Common myeloid progenitor, CD34-positive (primary cell): ENCODE measurements around the gene RHOC.

Experiments used
- CTCF ChIA-PET: fragments of 350-600 bp; sonication (Branson Sonifier 250); formaldehyde crosslinking; loops from one replicate; lab custom pipeline; 2021; ENCODE audit warnings: antibody characterized with exemption; lab: Charles Lee
- POLR2A ChIA-PET: fragments of 350-600 bp; sonication (Branson Sonifier 250); formaldehyde crosslinking; loops from one replicate; lab custom pipeline; 2021; ENCODE audit warnings: antibody characterized with exemption; lab: Charles Lee
- DNase-seq, 3 donors: peaks; one replicate each; pipeline versions ENCODE4 v3.0.0 to v3.0.0-alpha.2; 2013
- H3K27ac ChIP-seq, 2 experiments: 1 replicate in 1 of 2; 2 replicates in 1 of 2; pipeline ENCODE4 v1.7.0; 2013; ENCODE audit warnings: inconsistent platforms in 2 of 2, low read length in 2 of 2, mild to moderate bottlenecking in 2 of 2, low read depth in 1 of 2, moderate library complexity in 1 of 2; ENCODE audit not compliant: severe bottlenecking in 2 of 2, insufficient read depth in 1 of 2, poor library complexity in 1 of 2
- H3K27me3 ChIP-seq, 5 experiments: replicated peaks in 2 of 5; 1 replicate in 3 of 5; 2 replicates in 2 of 5; pipeline versions ENCODE4 v1.6.1 to v1.7.0; 2013; ENCODE audit warnings: low read length in 4 of 5, mild to moderate bottlenecking in 2 of 5, moderate library complexity in 2 of 5, inconsistent platforms in 1 of 5; ENCODE audit not compliant: insufficient read depth in 5 of 5, control insufficient read depth in 4 of 5
- H3K36me3 ChIP-seq, 4 experiments: 1 replicate in 2 of 4; 2 replicates in 2 of 4; pipeline versions ENCODE4 v1.6.1 to v1.7.0; 2013; ENCODE audit warnings: low read length in 3 of 4, control low read depth in 1 of 4, mild to moderate bottlenecking in 1 of 4; ENCODE audit not compliant: control insufficient read depth in 4 of 4, insufficient read depth in 4 of 4
- H3K4me1 ChIP-seq, 4 experiments: 1 replicate in 3 of 4; 2 replicates in 1 of 4; pipeline versions ENCODE4 v1.6.1 to v1.7.1; 2013; ENCODE audit warnings: low read length in 3 of 4, mild to moderate bottlenecking in 3 of 4, control low read depth in 1 of 4, inconsistent platforms in 1 of 4, moderate library complexity in 1 of 4; ENCODE audit not compliant: control insufficient read depth in 4 of 4, insufficient read depth in 4 of 4; ENCODE audit errors: control extremely low read depth in 1 of 4
- H3K4me3 ChIP-seq, 7 experiments: 1 replicate in 4 of 7; 2 replicates in 3 of 7; pipeline versions ENCODE4 v1.5.1 to v1.7.0; 2013; ENCODE audit warnings: mild to moderate bottlenecking in 7 of 7, low read length in 6 of 7, moderate library complexity in 6 of 7, inconsistent platforms in 2 of 7, low read depth in 2 of 7, control low read depth in 1 of 7; ENCODE audit not compliant: insufficient read depth in 4 of 7, control insufficient read depth in 1 of 7; ENCODE audit errors: extremely low read depth in 1 of 7
- H3K9me3 ChIP-seq, 5 experiments: 1 replicate in 4 of 5; 2 replicates in 1 of 5; pipeline versions ENCODE4 v1.6.1 to v1.7.1; 2013; ENCODE audit warnings: low read length in 4 of 5, mild to moderate bottlenecking in 2 of 5, inconsistent platforms in 1 of 5, low read depth in 1 of 5, moderate library complexity in 1 of 5; ENCODE audit not compliant: control insufficient read depth in 4 of 5, insufficient read depth in 2 of 5; ENCODE audit errors: control extremely low read depth in 1 of 5
- WGBS: methylation state at CpG from one replicate; pipeline ENCODE4 v1.1.5; 2013; ENCODE audit not compliant: insufficient coverage; 5-methylcytosine and 5-hydroxymethylcytosine counted together

Gene RHOC

GRCh38 chr1:112675728-112676381, 31.1 kb downstream of the RHOC start:
- peak overlapping the region; percentile 65 to 95 (median 88) for H3K4me3 ChIP-seq
- no peak for DNase-seq

DNA sequence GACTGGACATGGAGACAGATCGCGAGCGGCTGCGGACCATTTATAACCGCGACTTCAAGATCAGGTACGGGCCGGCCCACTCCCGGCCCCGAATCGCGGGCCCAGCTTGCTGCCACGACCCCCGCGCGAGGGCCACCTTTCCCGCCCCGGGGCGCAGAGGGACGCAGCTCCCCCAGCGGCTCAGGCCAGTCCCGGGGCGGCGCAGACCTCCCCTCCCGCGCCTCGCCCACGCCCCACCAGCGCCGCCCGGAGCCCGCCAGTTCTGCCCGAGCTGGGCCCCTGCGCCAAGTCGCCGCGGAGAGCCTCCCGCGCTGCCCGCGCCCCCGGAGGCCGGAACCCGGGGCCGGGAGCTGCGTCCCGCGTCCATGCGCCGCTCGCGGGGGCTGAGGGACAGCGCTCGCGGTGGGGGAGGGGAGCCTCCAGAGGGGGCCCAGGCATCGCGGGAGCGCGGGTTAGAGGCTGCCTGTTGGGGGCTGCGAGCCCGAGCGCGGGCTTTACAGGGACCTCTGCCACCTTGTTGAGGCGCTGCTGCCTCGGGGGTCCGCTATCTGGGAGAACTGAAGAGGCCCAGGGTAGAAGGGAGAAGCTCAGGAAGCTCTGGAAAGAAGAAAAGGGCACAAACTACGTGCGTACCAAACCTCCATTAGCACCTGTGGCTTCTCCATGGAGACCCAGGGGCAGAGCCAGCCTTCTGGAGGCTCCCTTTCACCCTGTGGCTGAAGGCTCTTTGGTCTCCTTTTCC, 31.8 kb downstream of the RHOC start:
- POLR2A ChIA-PET: interaction anchor here (0.6 to 2.2 kb wide), 10 partner anchors 13 to 1177 kb away, joined by 3 to 8 read pairs (median 4); partner anchors contain the start of genes CAPZA1 and ST7L
- H3K27ac ChIP-seq: peak overlapping the region in 1 of 2 experiments; percentile 77
- H3K4me1 ChIP-seq: peaks cover 7 to 22% (median 18%) of the 10 kb centered on the region in 4 experiments
- no peaks in the 10 kb centered on the region for H3K9me3 ChIP-seq
- DNase-seq: peak; percentile 28 to 57 (median 41)
- WGBS: 1% methylated on average over 48 of the region's 68 CpGs
- H3K36me3 ChIP-seq: peaks cover 12 to 18% (median 13%) of the 10 kb centered on the region in 4 experiments
- CTCF ChIA-PET: interaction anchor here (0.8 to 4.8 kb wide), 17 partner anchors 10 to 284 kb away, joined by 3 to 28 read pairs (median 5); partner anchors contain the start of gene ST7L
- no peaks in the 10 kb centered on the region for H3K27me3 ChIP-seq
- peak overlapping the region; percentile 65 to 95 (median 88) for H3K4me3 ChIP-seq

More at GRCh38 chr1:112675728-112676381, 31.1 kb downstream of the RHOC start:
- H3K27me3 ChIP-seq: no peaks in the 10 kb centered on the region
- H3K9me3 ChIP-seq: no peaks in the 10 kb centered on the region
- H3K36me3 ChIP-seq: peaks cover 6 to 13% (median 11%) of the 10 kb centered on the region in 4 experiments
- H3K27ac ChIP-seq: peak overlapping the region in 1 of 2 experiments; percentile 77
- POLR2A ChIA-PET: interaction anchor here (0.6 to 1.5 kb wide), 3 partner anchors 17 to 1177 kb away, joined by 3 to 4 read pairs (median 3); no protein-coding TSS in a partner anchor
- peaks cover 7 to 22% (median 18%) of the 10 kb centered on the region in 4 experiments for H3K4me1 ChIP-seq
- CTCF ChIA-PET: interaction anchor here (0.6 to 4.8 kb wide), 9 partner anchors 9 to 57 kb away, joined by 3 to 28 read pairs (median 7); partner anchors contain the start of gene ST7L
- 70% methylated on average over 4 of the region's 7 CpGs for WGBS

DNA sequence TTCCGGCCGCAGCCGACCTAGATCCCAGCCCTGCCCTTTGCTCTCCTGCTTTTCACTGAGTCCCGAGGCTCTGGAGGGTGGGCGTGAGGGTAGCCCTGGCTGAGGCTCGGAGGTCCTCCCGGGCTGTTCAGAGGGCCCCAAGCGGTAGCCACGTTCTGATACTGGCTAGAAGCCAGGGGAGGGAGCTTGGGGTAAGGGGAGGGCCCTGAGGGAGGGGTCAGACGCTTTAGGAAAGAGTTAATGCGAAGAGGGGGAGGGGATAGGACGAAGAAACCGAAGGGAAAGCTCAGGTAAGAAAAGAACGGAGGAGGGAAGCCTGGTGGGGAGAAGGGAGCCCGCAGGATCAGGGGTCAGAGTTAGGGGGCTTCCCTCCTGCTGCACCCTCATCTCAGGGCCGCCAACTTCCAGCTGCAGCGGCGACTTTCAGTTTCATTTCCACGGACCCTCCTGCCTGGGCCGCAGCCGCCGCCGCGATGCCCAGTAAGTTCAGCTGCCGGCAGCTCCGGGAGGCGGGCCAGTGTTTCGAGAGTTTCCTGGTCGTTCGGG, 32.4 kb downstream of the RHOC start, which contains the start of gene MOV10:
TSS of gene MOV10 (plus strand) at position 220 of the 546 bp plus-strand sequence. CDS start at position 474, 254 bp downstream.
- POLR2A ChIA-PET: interaction anchor here (0.7 to 2.2 kb wide), 8 partner anchors 13 to 55 kb away, joined by 3 to 8 read pairs (median 4); partner anchors contain the start of genes CAPZA1 and ST7L
- Histone ChIP-seq H3K4me3 (peak within 1 kb of the TSS; percentile 65 to 95 (median 88)), H3K4me1 (peaks cover 7 to 22% (median 18%) of the 10 kb centered on the region in 4 experiments), H3K9me3 (no peaks in the 10 kb centered on the region), H3K27ac (peak within 1 kb of the TSS in 1 of 2 experiments; percentile 77), H3K36me3 (peaks cover 10 to 25% (median 18%) of the 10 kb centered on the region in 4 experiments), H3K27me3 (no peaks in the 10 kb centered on the region)
- WGBS: under 1% methylated on average over 29 of the region's 30 CpGs
- CTCF ChIA-PET: interaction anchor here (0.8 to 4.8 kb wide), 19 partner anchors 10 to 316 kb away, joined by 3 to 28 read pairs (median 4); partner anchors contain the start of gene ST7L
- peak; percentile 68 to 89 (median 85) for DNase-seq

- Histone ChIP-seq H3K36me3 (peaks cover 12 to 32% (median 20%) of the 10 kb centered on the region in 4 experiments), H3K27ac (peak overlapping the region in 1 of 2 experiments; percentile 77), H3K27me3 (no peaks in the 10 kb centered on the region), H3K9me3 (no peaks in the 10 kb centered on the region), H3K4me1 (peaks cover 7 to 22% (median 18%) of the 10 kb centered on the region in 4 experiments), H3K4me3 (peak overlapping the region; percentile 65 to 95 (median 88))
- WGBS: 5% methylated on average over 15 of the region's 18 CpGs
- ChIA-PET CTCF (interaction anchor here (0.9 to 4.8 kb wide), 25 partner anchors 10 to 316 kb away, joined by 3 to 28 read pairs (median 5); partner anchors contain the start of genes CAPZA1, PPM1J and ST7L), POLR2A (interaction anchor here (0.7 to 2.2 kb wide), 5 partner anchors 12 to 1475 kb away, joined by 3 to 8 read pairs (median 4); partner anchors contain the start of genes CAPZA1 and ST7L)
- DNase-seq: peak; percentile 50 to 67 (median 64)
Observed at GRCh38 chr1:112673592-112674439, 33.1 kb downstream of the RHOC start.

DNA sequence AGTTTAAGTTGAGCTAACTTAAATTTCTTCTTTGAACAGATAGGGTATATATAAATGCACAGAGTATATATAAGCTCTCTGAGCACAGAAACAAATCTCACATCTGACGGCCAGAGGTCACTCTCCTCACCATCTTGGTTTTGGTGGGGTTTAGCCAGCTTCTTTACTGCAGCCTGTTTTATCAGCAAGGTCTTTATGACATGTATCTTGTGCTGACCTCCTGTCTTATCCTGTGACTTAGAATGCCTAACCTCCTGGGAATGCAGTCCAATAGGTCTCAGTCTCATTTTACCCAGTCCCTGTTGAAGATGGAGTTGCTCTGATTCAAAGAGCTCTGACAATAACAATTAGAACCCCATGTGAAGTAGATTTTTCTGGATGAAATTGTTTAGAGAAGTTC, 34.1 kb downstream of the RHOC start:
- Histone ChIP-seq H3K27ac (no peak overlapping the region), H3K4me1 (peaks cover 7 to 22% (median 18%) of the 10 kb centered on the region in 4 experiments), H3K36me3 (peaks cover 13 to 40% (median 28%) of the 10 kb centered on the region in 4 experiments), H3K27me3 (no peaks in the 10 kb centered on the region), H3K9me3 (no peaks in the 10 kb centered on the region), H3K4me3 (no peak overlapping the region)
- ChIA-PET CTCF (interaction anchor here (0.7 to 4.8 kb wide), 16 partner anchors 9 to 281 kb away, joined by 3 to 28 read pairs (median 6); partner anchors contain the start of genes CAPZA1, PPM1J and ST7L), POLR2A (interaction anchor here (0.6 to 2.2 kb wide), 2 partner anchors 20 to 53 kb away, joined by 8 to 12 read pairs; partner anchors contain the start of genes CAPZA1 and ST7L)
- no CpG with 5 or more reads among the region's 1 CpG for WGBS
- DNase-seq: no peak
